Vagina (tissue), 2 donors: Measurements from ENCODE around the gene PCBP4. TPM values are rescaled to one million over a fixed set of nuclear protein-coding genes. Genes with fewer than 3 reads are reported as not detected.

Experiments used
- DNase-seq, 2 donors: peaks; one replicate each; pipeline ENCODE4 v3.0.0-alpha.2; 2017; ENCODE audit errors: extremely low spot score in 2 of 2
- H3K27ac ChIP-seq: fragments of 200-600 bp; sonication (generic); one replicate; pipeline ENCODE4 v1.5.1; 2019
- H3K27me3 ChIP-seq: fragments of 200-600 bp; sonication (generic); one replicate; pipeline ENCODE4 v1.5.1; 2019
- H3K36me3 ChIP-seq, 2 donors: fragments of 200-600 bp; sonication (generic); one replicate each; pipeline ENCODE4 v1.5.1; 2017 to 2019
- H3K4me1 ChIP-seq: fragments of 200-600 bp; sonication (generic); one replicate; pipeline ENCODE4 v1.5.1; 2019
- H3K4me3 ChIP-seq, 2 donors: fragments of 200-600 bp; sonication (generic); 1 replicate in 1 of 2; 2 replicates in 1 of 2; pipeline ENCODE4 v1.5.1; 2016 to 2019
- H3K9me3 ChIP-seq: fragments of 200-600 bp; sonication (generic); one replicate; pipeline ENCODE4 v1.5.1; 2019
- POLR2A ChIP-seq, 2 donors: fragments of 450-650 bp; IDR thresholded peaks; one replicate each; pipeline ENCODE4 v1.6.1; 2017; ENCODE audit warnings: antibody characterized with exemption in 2 of 2, mild to moderate bottlenecking in 2 of 2, moderate library complexity in 2 of 2
- POLR2AphosphoS5 ChIP-seq, 2 donors: sonication (generic); formaldehyde crosslinking; IDR thresholded peaks; one replicate each; pipeline ENCODE4 v1.9.0; 2017; ENCODE audit warnings: antibody characterized with exemption in 2 of 2, mild to moderate bottlenecking in 2 of 2, low read depth in 1 of 2; ENCODE audit not compliant: insufficient read depth in 1 of 2
- intact Hi-C: fragments of 100-400 bp; cut with DNase I; formaldehyde crosslinking; loops from one replicate; pipeline ENCODE4 v1.15.1; 2023
- small RNA-seq: library from RNA; depleted of rRNA; stranded (forward); fragments of <200 nt; gene quantifications from one replicate; pipeline ENCODE3, GENCODE V24; 2016
- total RNA-seq: library from RNA; depleted of rRNA; stranded (reverse); fragments of >200 nt; gene quantifications from one replicate; pipeline ENCODE4 v1.2.3, GENCODE V29; 2016
- TF ChIP-seq, protein P1 (sequence below), 3 experiments: fragments of 450-650 bp in 2 of 3; fragments of 200-600 bp in 1 of 3; sonication (generic) in 1 of 3; IDR thresholded peaks; one replicate each; pipeline ENCODE4 v1.5.1; 2017 to 2019; ENCODE audit warnings: antibody characterized with exemption in 3 of 3, mild to moderate bottlenecking in 2 of 3, moderate library complexity in 2 of 3

Gene PCBP4
- total RNA-seq, 1 donor from 2014 or later, result 36.6 TPM

DNA sequence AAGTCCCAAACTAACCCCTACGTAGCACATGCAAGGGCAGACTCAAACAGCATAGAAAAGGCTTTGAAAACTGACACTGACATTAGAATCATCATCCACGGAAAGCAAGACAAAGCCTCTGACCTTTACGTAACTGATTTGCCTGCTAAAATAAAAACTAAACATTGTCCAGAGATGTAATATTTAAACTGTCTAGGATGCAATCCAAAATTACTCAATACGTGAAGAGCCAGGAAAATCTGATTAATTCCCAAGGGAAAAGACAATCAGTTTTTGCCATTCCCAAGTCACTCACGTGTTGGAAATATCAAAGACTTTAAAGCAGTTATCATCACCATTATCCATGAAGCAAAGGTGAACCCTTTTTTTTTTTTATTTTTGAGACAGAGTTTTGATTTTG, 50.8 kb downstream of the PCBP4 start:
- Histone ChIP-seq H3K4me1 (no peaks in the 10 kb centered on the region), H3K36me3 (no peaks in the 10 kb centered on the region), H3K4me3 (no peak overlapping the region), H3K27me3 (no peaks in the 10 kb centered on the region), H3K27ac (no peak overlapping the region), H3K9me3 (no peaks in the 10 kb centered on the region)
- no peak for TF ChIP-seq POLR2AphosphoS5 (IDR thresholded peaks at IDR 0.05; ENCODE audit: insufficient read depth in 1 of 2, low read depth in 1 of 2)
- intact Hi-C loops, result no loop called here
- DNase-seq, result no peak

DNA sequence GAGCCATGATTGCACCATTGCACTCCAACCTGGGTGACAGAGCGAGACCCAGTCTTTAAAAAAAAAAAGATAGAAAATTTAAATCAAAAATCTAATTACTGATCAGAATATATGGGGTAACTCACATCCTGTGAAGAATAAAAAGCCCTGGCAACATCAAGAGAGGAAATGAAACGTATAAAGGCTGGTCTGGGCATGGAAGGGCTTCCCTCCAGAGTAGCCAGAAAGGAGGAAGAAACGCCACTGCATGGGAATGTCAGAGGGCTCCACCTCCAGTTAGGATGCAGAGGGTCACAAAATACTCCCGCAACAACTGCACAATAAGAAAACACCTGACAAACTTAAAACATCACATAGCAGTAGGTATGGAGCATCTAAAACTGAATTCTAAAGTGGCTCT, 59.2 kb downstream of the PCBP4 start:
- TF ChIP-seq POLR2AphosphoS5 (IDR thresholded peaks at IDR 0.05; ENCODE audit: insufficient read depth in 1 of 2, low read depth in 1 of 2) (no peak), POLR2A (IDR thresholded peaks at IDR 0.05) (no peak)
- TF ChIP-seq, protein P1, sequence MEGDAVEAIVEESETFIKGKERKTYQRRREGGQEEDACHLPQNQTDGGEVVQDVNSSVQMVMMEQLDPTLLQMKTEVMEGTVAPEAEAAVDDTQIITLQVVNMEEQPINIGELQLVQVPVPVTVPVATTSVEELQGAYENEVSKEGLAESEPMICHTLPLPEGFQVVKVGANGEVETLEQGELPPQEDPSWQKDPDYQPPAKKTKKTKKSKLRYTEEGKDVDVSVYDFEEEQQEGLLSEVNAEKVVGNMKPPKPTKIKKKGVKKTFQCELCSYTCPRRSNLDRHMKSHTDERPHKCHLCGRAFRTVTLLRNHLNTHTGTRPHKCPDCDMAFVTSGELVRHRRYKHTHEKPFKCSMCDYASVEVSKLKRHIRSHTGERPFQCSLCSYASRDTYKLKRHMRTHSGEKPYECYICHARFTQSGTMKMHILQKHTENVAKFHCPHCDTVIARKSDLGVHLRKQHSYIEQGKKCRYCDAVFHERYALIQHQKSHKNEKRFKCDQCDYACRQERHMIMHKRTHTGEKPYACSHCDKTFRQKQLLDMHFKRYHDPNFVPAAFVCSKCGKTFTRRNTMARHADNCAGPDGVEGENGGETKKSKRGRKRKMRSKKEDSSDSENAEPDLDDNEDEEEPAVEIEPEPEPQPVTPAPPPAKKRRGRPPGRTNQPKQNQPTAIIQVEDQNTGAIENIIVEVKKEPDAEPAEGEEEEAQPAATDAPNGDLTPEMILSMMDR (IDR thresholded peaks at IDR 0.05), result no peak
- intact Hi-C loops, result no loop called here
- H3K9me3 ChIP-seq, result no peaks in the 10 kb centered on the region

More for the DNA sequence above, 59.2 kb downstream of the PCBP4 start:
- no peak for DNase-seq
- Histone ChIP-seq H3K4me1 (no peaks in the 10 kb centered on the region), H3K36me3 (no peaks in the 10 kb centered on the region), H3K27ac (no peak overlapping the region), H3K27me3 (no peaks in the 10 kb centered on the region), H3K4me3 (no peak overlapping the region)

Small RNA genes lying within 50 kb of the gene (small RNA-seq; reads per million reads assigned to genes)
- not detected for gene AC115284.1

Other genes starting within 250 kb of the PCBP4 start
- gene IQCF6, start 188.2 kb downstream of the PCBP4 start, total RNA-seq, result not detected
- gene IQCF2, start 105.8 kb downstream of the PCBP4 start, total RNA-seq, result not detected
- not detected for gene IQCF5, start 91.9 kb downstream of the PCBP4 start, total RNA-seq
- gene IQCF1, start 64.1 kb downstream of the PCBP4 start, total RNA-seq, result not detected
- 12.5 TPM for gene RRP9, start 25.6 kb downstream of the PCBP4 start, total RNA-seq
- 20.6 TPM for gene PARP3, start 25.1 kb downstream of the PCBP4 start, total RNA-seq
- gene GPR62, start 12.1 kb downstream of the PCBP4 start, total RNA-seq, result not detected
- gene ABHD14B, start 6.6 kb upstream of the PCBP4 start, total RNA-seq, result 46.9 TPM
- gene ABHD14A, start 7.6 kb upstream of the PCBP4 start, total RNA-seq, result 31.9 TPM
- 29.7 TPM for gene ACY1, start 16.1 kb upstream of the PCBP4 start, total RNA-seq
- 1,678 TPM for gene RPL29, start 28.4 kb upstream of the PCBP4 start, total RNA-seq
- gene DUSP7, start 89.1 kb upstream of the PCBP4 start, total RNA-seq, result 59.9 TPM
- 0.74 TPM for gene POC1A, start 187.0 kb upstream of the PCBP4 start, total RNA-seq
- gene ALAS1, start 230.7 kb upstream of the PCBP4 start, total RNA-seq, result 41.5 TPM